Central memory CD8-positive, alpha-beta T cell (primary cell): ENCODE results near the gene CD300LG.

ENCODE experiments used
- ATAC-seq: fragments of 150-1000 bp; cut with Tn5 transposase; replicated peaks from 2 replicates; pipeline ENCODE4 v1.10.0; 2022; ENCODE audit warnings: mild to moderate bottlenecking, moderate FRiP score, moderate number of reproducible peaks; ENCODE audit not compliant: poor library complexity, severe bottlenecking; ENCODE audit errors: extremely low read depth
- DNase-seq, 2 donors: peaks; one replicate each; pipeline ENCODE4 v3.0.0; 2021; ENCODE audit warnings: low spot score in 2 of 2
- H3K27ac Mint-ChIP-seq: one replicate; pipeline ENCODE4 v1.8.0; 2022; ENCODE audit warnings: low read depth, mild to moderate bottlenecking, moderate library complexity, mixed read lengths
- H3K27me3 Mint-ChIP-seq: one replicate; pipeline ENCODE4 v1.8.0; 2022; ENCODE audit warnings: mixed read lengths
- H3K36me3 Mint-ChIP-seq: one replicate; pipeline ENCODE4 v1.8.0; 2022; ENCODE audit warnings: mild to moderate bottlenecking, moderate library complexity, mixed read lengths; ENCODE audit not compliant: insufficient read depth
- H3K4me1 Mint-ChIP-seq: one replicate; pipeline ENCODE4 v1.8.0; 2022; ENCODE audit warnings: mixed read lengths
- H3K4me3 Mint-ChIP-seq: one replicate; pipeline ENCODE4 v1.8.0; 2022; ENCODE audit warnings: mild to moderate bottlenecking, moderate library complexity, mixed read lengths
- H3K9me3 Mint-ChIP-seq: one replicate; pipeline ENCODE4 v1.8.0; 2022; ENCODE audit warnings: mixed read lengths

CD300LG gene

GRCh38 chr17:43912635-43913304 is 65.8 kb downstream of the CD300LG start:
- Mint-ChIP-seq H3K9me3 (no peaks in the 10 kb centered on the region), H3K27me3 (no peaks in the 10 kb centered on the region), H3K4me3 (no peak overlapping the region), H3K4me1 (no peaks in the 10 kb centered on the region), H3K36me3 (no peaks in the 10 kb centered on the region), H3K27ac (no peak overlapping the region)
- ATAC-seq (no peak), DNase-seq (no peak)
